HUES6 (cell line): Measurements from ENCODE around the gene IGFBP5.

ENCODE experiments used
- H3K27ac ChIP-seq: 2 replicates; pipeline ENCODE4 v1.7.0; 2013; ENCODE audit warnings: low read depth, mild to moderate bottlenecking, low read length, inconsistent platforms
- H3K27me3 ChIP-seq: 2 replicates; pipeline ENCODE4 v1.6.1; 2013; ENCODE audit warnings: low read length; ENCODE audit not compliant: control insufficient read depth, insufficient read depth
- H3K36me3 ChIP-seq: 2 replicates; pipeline ENCODE4 v1.6.1; 2013; ENCODE audit warnings: low read length; ENCODE audit not compliant: control insufficient read depth, insufficient read depth
- H3K4me1 ChIP-seq: 2 replicates; pipeline ENCODE4 v1.6.1; 2013; ENCODE audit warnings: low read length; ENCODE audit not compliant: control insufficient read depth, insufficient read depth
- H3K4me3 ChIP-seq: 2 replicates; pipeline ENCODE4 v1.5.1; 2013; ENCODE audit warnings: low read depth, low read length
- H3K9ac ChIP-seq: one replicate; pipeline ENCODE4 v1.6.1; 2013; ENCODE audit warnings: mild to moderate bottlenecking, low read length
- H3K9me3 ChIP-seq: 2 replicates; pipeline ENCODE4 v1.6.1; 2013; ENCODE audit warnings: low read depth, low read length; ENCODE audit not compliant: control insufficient read depth, insufficient read depth

Gene IGFBP5

GRCh38 chr2:216687646-216688045, 7.7 kb downstream of the IGFBP5 start:
- Histone ChIP-seq H3K27me3 (peaks cover 34% of the 10 kb centered on the region), H3K27ac (no peak overlapping the region)

GRCh38 chr2:216687111-216687510, 8.2 kb downstream of the IGFBP5 start:
- peaks cover 29% of the 10 kb centered on the region for H3K27me3 ChIP-seq
- H3K27ac ChIP-seq, result no peak overlapping the region
- H3K4me1 ChIP-seq, result peaks cover 23% of the 10 kb centered on the region
- H3K4me3 ChIP-seq, result no peak overlapping the region
- H3K9ac ChIP-seq, result no peak overlapping the region
- no peaks in the 10 kb centered on the region for H3K9me3 ChIP-seq
- H3K36me3 ChIP-seq, result no peaks in the 10 kb centered on the region

More at GRCh38 chr2:216687646-216688045, 7.7 kb downstream of the IGFBP5 start:
- Histone ChIP-seq H3K9me3 (no peaks in the 10 kb centered on the region), H3K4me3 (no peak overlapping the region), H3K9ac (no peak overlapping the region), H3K36me3 (no peaks in the 10 kb centered on the region), H3K4me1 (peaks cover 23% of the 10 kb centered on the region)

GRCh38 chr2:216685327-216685875, 9.9 kb downstream of the IGFBP5 start:
- peaks cover 16% of the 10 kb centered on the region for H3K27me3 ChIP-seq
- no peak overlapping the region for H3K4me3 ChIP-seq
- H3K9ac ChIP-seq, result no peak overlapping the region
- peaks cover 23% of the 10 kb centered on the region for H3K4me1 ChIP-seq
- no peaks in the 10 kb centered on the region for H3K36me3 ChIP-seq
- H3K27ac ChIP-seq, result no peak overlapping the region
- no peaks in the 10 kb centered on the region for H3K9me3 ChIP-seq

- Histone ChIP-seq H3K9me3 (no peaks in the 10 kb centered on the region), H3K27ac (no peak overlapping the region), H3K4me3 (no peak overlapping the region), H3K4me1 (peaks cover 22% of the 10 kb centered on the region), H3K27me3 (0 out of 2 replicates have a peak, but pooled peaks cover 2% of the 10 kb centered on the region), H3K36me3 (no peaks in the 10 kb centered on the region), H3K9ac (no peak overlapping the region)
These were observed 11.5 kb downstream of the IGFBP5 start for GRCh38 chr2:216683846-216684245.

GRCh38 chr2:216681683-216682082, 13.7 kb downstream of the IGFBP5 start:
- Histone ChIP-seq H3K36me3 (no peaks in the 10 kb centered on the region), H3K27ac (no peak overlapping the region), H3K9me3 (no peaks in the 10 kb centered on the region), H3K9ac (no peak overlapping the region), H3K4me3 (no peak overlapping the region), H3K4me1 (peaks cover 19% of the 10 kb centered on the region), H3K27me3 (peaks cover 2% of the 10 kb centered on the region; the same call in 1 of the 2 replicates)

GRCh38 chr2:216680951-216681629, 14.3 kb downstream of the IGFBP5 start:
- H3K4me1 ChIP-seq, result peaks cover 19% of the 10 kb centered on the region
- no peak overlapping the region for H3K4me3 ChIP-seq
- H3K36me3 ChIP-seq, result no peaks in the 10 kb centered on the region
- no peak overlapping the region for H3K9ac ChIP-seq
- no peaks in the 10 kb centered on the region for H3K9me3 ChIP-seq
- H3K27ac ChIP-seq, result no peak overlapping the region
- H3K27me3 ChIP-seq, result peaks cover 2% of the 10 kb centered on the region; the same call in 1 of the 2 replicates

- H3K4me1 ChIP-seq, result peaks cover 19% of the 10 kb centered on the region
- H3K4me3 ChIP-seq, result no peak overlapping the region
- no peak overlapping the region for H3K27ac ChIP-seq
- H3K27me3 ChIP-seq, result peaks cover 2% of the 10 kb centered on the region; the same call in 1 of the 2 replicates
- H3K36me3 ChIP-seq, result no peaks in the 10 kb centered on the region
- H3K9me3 ChIP-seq, result no peaks in the 10 kb centered on the region
- H3K9ac ChIP-seq, result no peak overlapping the region
These were observed 15.7 kb downstream of the IGFBP5 start for GRCh38 chr2:216679658-216680024.

- Histone ChIP-seq H3K27ac (no peak overlapping the region), H3K4me1 (peaks cover 19% of the 10 kb centered on the region), H3K4me3 (no peak overlapping the region), H3K27me3 (peaks cover 2% of the 10 kb centered on the region; the same call in 1 of the 2 replicates), H3K9ac (no peak overlapping the region), H3K36me3 (no peaks in the 10 kb centered on the region), H3K9me3 (no peaks in the 10 kb centered on the region)
These were observed 16.3 kb downstream of the IGFBP5 start for GRCh38 chr2:216678813-216679657.

GRCh38 chr2:216678098-216678465, 17.3 kb downstream of the IGFBP5 start:
- Histone ChIP-seq H3K36me3 (no peaks in the 10 kb centered on the region), H3K9ac (no peak overlapping the region), H3K27ac (no peak overlapping the region), H3K4me3 (no peak overlapping the region), H3K27me3 (no peaks in the 10 kb centered on the region; the same call in 1 of the 2 replicates), H3K9me3 (no peaks in the 10 kb centered on the region), H3K4me1 (peaks cover 16% of the 10 kb centered on the region)

- H3K27ac ChIP-seq, result no peak overlapping the region
- no peaks in the 10 kb centered on the region for H3K9me3 ChIP-seq
These were observed 17.8 kb downstream of the IGFBP5 start for GRCh38 chr2:216677439-216678097.

More at GRCh38 chr2:216677439-216678097, 17.8 kb downstream of the IGFBP5 start:
- Histone ChIP-seq H3K36me3 (no peaks in the 10 kb centered on the region), H3K4me3 (no peak overlapping the region), H3K9ac (no peak overlapping the region), H3K27me3 (no peaks in the 10 kb centered on the region; the same call in 1 of the 2 replicates), H3K4me1 (peaks cover 16% of the 10 kb centered on the region)
